ENCODE data around the gene PTPRN2.

PTPRN2 gene

DNA sequence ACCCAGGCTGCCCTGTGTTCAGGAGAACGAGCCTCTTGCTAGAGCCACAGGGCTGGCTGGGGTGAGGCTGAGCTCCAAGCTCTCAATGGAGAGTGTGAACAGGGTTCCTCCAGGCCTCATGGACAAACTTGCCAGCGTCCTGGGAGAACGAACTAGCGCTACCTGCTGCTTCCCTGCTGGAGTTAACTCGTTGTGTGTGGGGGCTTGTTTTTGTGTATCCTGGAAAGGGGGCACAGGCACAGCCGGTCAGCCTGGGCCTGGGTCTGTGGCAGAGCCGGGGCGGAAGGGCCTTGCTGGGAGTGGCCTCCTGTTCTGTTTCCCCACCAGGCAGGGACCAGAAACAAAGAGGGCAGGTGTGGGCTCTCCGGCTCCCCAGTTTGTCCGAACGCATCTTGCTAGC is 991.6 kb downstream of the PTPRN2 start:
- DNase-seq (ENCODE audit: low spot score), result no peak

DNA sequence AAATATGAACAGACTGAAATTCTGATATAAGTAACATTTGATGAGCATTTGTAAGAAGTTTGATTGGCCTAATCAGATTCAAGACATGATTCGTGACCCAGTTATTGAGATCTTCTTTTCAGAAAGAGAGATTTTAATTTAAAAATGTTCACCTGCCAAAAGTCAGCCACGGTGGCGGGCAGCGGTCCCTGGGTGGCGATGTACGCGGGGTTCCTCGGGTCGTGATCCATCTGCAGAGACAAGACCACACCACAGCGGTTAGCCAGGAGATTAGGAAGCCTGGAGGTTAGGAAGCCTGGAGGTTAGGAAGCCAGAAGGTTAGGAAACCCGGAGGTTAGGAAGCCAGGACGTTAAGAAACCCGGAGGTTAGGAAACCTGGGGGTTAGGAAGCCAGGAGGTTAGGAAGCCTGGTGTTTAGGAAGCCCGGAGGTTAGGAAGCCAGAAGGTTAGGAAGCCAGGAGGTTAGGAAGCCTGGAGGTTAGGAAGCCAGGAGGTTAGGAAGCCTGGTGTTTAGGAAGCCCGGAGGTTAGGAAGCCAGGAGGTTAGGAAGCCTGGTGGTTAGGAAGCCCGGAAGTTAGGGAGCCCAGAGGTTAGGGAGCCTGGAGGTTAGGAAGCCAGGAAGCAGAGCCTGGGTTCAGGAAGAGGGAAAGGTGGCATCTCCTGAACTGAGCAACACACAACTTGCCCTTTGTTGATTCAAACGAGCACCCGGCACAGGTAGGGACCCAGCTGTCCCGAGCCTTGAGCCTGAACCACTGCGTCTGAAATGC is 992.4 kb downstream of the PTPRN2 start:
- Histone ChIP-seq H3K23ac (ENCODE audit: low read depth, low read length, poor library complexity) (no peak overlapping the region), H3K27me3 (ENCODE audit: control insufficient read depth in 3 of 3, insufficient read depth in 3 of 3, low read depth in 1 of 3, low read length in 3 of 3) (no peaks in the 10 kb centered on the region)
- no CpG with 5 or more reads among the region's 20 CpGs for WGBS, 2 donors (ENCODE audit: extremely low coverage in 2 of 2, insufficient read length in 2 of 2, insufficient replicate concordance in 1 of 2)

More for the DNA sequence above, 991.6 kb downstream of the PTPRN2 start:
- Histone ChIP-seq H3K36me3 (replicated peaks in 1 of 2; ENCODE audit: control insufficient read depth in 2 of 2, insufficient read depth in 2 of 2, low read length in 2 of 2) (peaks cover 57 to 97% of the 10 kb centered on the region in 2 donors), H3K18ac (ENCODE audit: low read length) (peak overlapping the region; percentile 36), H2AK5ac (ENCODE audit: low read depth, low read length) (no peak overlapping the region), H3K23ac (ENCODE audit: low read depth, low read length, poor library complexity) (no peak overlapping the region), H3K4ac (ENCODE audit: low read length) (no peak overlapping the region), H3K79me1 (ENCODE audit: low read depth, low read length) (peaks cover 7% of the 10 kb centered on the region), H3K14ac (ENCODE audit: low read length) (no peak overlapping the region), H3K27me3 (ENCODE audit: control insufficient read depth in 3 of 3, insufficient read depth in 3 of 3, low read depth in 1 of 3, low read length in 3 of 3) (no peaks in the 10 kb centered on the region), H2AFZ (ENCODE audit: low read length) (no peak overlapping the region), H2BK15ac (ENCODE audit: low read length) (no peak overlapping the region), H2BK120ac (ENCODE audit: low read depth, low read length) (no peak overlapping the region), H3K4me1 (ENCODE audit: control insufficient read depth in 2 of 2, insufficient read depth in 1 of 2, low read depth in 1 of 2, low read length in 2 of 2) (no peaks in the 10 kb centered on the region), H2BK5ac (ENCODE audit: low read length) (no peak overlapping the region), H3K27ac (replicated peaks; ENCODE audit: low read length) (no peak overlapping the region), H2BK12ac (ENCODE audit: low read length) (no peak overlapping the region), H3K9ac (ENCODE audit: low read depth, low read length, poor library complexity) (no peak overlapping the region), H3K4me3 (ENCODE audit: low read length in 2 of 2) (no peak overlapping the region), H3K9me3 (replicated peaks in 1 of 2; ENCODE audit: control insufficient read depth in 2 of 2, insufficient read depth in 1 of 2, low read depth in 1 of 2, low read length in 2 of 2) (no peaks in the 10 kb centered on the region), H3K4me2 (ENCODE audit: insufficient read depth, low read length, poor library complexity, severe bottlenecking) (no peak overlapping the region), H4K8ac (ENCODE audit: low read depth, low read length) (no peak overlapping the region), H4K91ac (ENCODE audit: low read depth, low read length, poor library complexity) (no peak overlapping the region)
- no CpG with 5 or more reads among the region's 11 CpGs for WGBS, 2 donors (ENCODE audit: extremely low coverage in 2 of 2, insufficient read length in 2 of 2, insufficient replicate concordance in 1 of 2)

DNA sequence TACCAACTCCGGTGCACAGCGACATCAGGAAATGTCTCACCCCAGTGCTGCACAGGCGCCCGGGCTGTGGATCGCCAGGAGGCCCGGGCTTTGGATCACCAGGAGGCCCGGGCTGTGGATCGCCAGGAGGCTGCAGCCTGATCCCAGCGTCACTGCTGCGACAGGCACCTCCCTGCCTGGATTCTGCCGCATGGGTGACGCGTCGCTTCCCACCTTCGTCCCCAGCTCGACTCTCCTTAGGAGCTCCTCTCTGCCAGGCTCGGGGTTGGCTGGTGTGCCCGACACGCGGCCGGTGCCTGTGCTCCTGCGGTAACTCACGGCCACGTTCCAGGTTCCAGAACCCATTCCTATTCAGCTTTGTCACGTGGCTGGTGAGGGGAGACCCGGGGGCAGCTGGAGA is 993.3 kb downstream of the PTPRN2 start:
- Histone ChIP-seq H2BK15ac (ENCODE audit: low read length) (no peak overlapping the region), H3K36me3 (replicated peaks in 1 of 2; ENCODE audit: control insufficient read depth in 2 of 2, insufficient read depth in 2 of 2, low read length in 2 of 2) (peaks cover 64 to 100% of the 10 kb centered on the region in 2 donors), H3K79me1 (ENCODE audit: low read depth, low read length) (peaks cover 11% of the 10 kb centered on the region), H3K4me2 (ENCODE audit: insufficient read depth, low read length, poor library complexity, severe bottlenecking) (no peak overlapping the region), H3K27ac (replicated peaks; ENCODE audit: low read length) (no peak overlapping the region), H2AK5ac (ENCODE audit: low read depth, low read length) (no peak overlapping the region), H3K4me1 (ENCODE audit: control insufficient read depth in 2 of 2, insufficient read depth in 1 of 2, low read depth in 1 of 2, low read length in 2 of 2) (no peaks in the 10 kb centered on the region), H2BK12ac (ENCODE audit: low read length) (no peak overlapping the region), H3K27me3 (ENCODE audit: control insufficient read depth in 3 of 3, insufficient read depth in 3 of 3, low read depth in 1 of 3, low read length in 3 of 3) (no peaks in the 10 kb centered on the region), H3K23ac (ENCODE audit: low read depth, low read length, poor library complexity) (no peak overlapping the region), H3K9me3 (replicated peaks in 1 of 2; ENCODE audit: control insufficient read depth in 2 of 2, insufficient read depth in 1 of 2, low read depth in 1 of 2, low read length in 2 of 2) (no peaks in the 10 kb centered on the region), H3K18ac (ENCODE audit: low read length) (no peak overlapping the region), H2BK120ac (ENCODE audit: low read depth, low read length) (no peak overlapping the region), H2BK5ac (ENCODE audit: low read length) (no peak overlapping the region), H3K4me3 (ENCODE audit: low read length in 2 of 2) (no peak overlapping the region), H3K9ac (ENCODE audit: low read depth, low read length, poor library complexity) (no peak overlapping the region), H4K91ac (ENCODE audit: low read depth, low read length, poor library complexity) (no peak overlapping the region), H4K8ac (ENCODE audit: low read depth, low read length) (no peak overlapping the region), H3K4ac (ENCODE audit: low read length) (no peak overlapping the region), H2AFZ (ENCODE audit: low read length) (no peak overlapping the region), H3K14ac (ENCODE audit: low read length) (no peak overlapping the region)
- no CpG with 5 or more reads among the region's 26 CpGs for WGBS, 2 donors (ENCODE audit: extremely low coverage in 2 of 2, insufficient read length in 2 of 2, insufficient replicate concordance in 1 of 2)
- DNase-seq (ENCODE audit: low spot score), result no peak

More for the DNA sequence above, 992.4 kb downstream of the PTPRN2 start:
- H4K8ac ChIP-seq (ENCODE audit: low read depth, low read length), result no peak overlapping the region
- no peak overlapping the region for H2BK5ac ChIP-seq (ENCODE audit: low read length)
- H2BK15ac ChIP-seq (ENCODE audit: low read length), result no peak overlapping the region
- no peak overlapping the region for H3K14ac ChIP-seq (ENCODE audit: low read length)
- H2BK120ac ChIP-seq (ENCODE audit: low read depth, low read length), result no peak overlapping the region
- peaks cover 60 to 97% of the 10 kb centered on the region in 2 donors for H3K36me3 ChIP-seq (replicated peaks in 1 of 2; ENCODE audit: control insufficient read depth in 2 of 2, insufficient read depth in 2 of 2, low read length in 2 of 2)
- peaks cover 11% of the 10 kb centered on the region for H3K79me1 ChIP-seq (ENCODE audit: low read depth, low read length)
- H3K27ac ChIP-seq (replicated peaks; ENCODE audit: low read length), result no peak overlapping the region
- DNase-seq (ENCODE audit: low spot score), result no peak
- peak overlapping the region; percentile 36 for H3K18ac ChIP-seq (ENCODE audit: low read length)
- no peak overlapping the region for H2AFZ ChIP-seq (ENCODE audit: low read length)
- no peak overlapping the region for H2BK12ac ChIP-seq (ENCODE audit: low read length)
- no peak overlapping the region for H3K4me2 ChIP-seq (ENCODE audit: insufficient read depth, low read length, poor library complexity, severe bottlenecking)
- H2AK5ac ChIP-seq (ENCODE audit: low read depth, low read length), result no peak overlapping the region
- H3K4me1 ChIP-seq (ENCODE audit: control insufficient read depth in 2 of 2, insufficient read depth in 1 of 2, low read depth in 1 of 2, low read length in 2 of 2), result no peaks in the 10 kb centered on the region
- H4K91ac ChIP-seq (ENCODE audit: low read depth, low read length, poor library complexity), result no peak overlapping the region
- no peak overlapping the region for H3K4me3 ChIP-seq (ENCODE audit: low read length in 2 of 2)
- no peak overlapping the region for H3K4ac ChIP-seq (ENCODE audit: low read length)
- no peak overlapping the region for H3K9ac ChIP-seq (ENCODE audit: low read depth, low read length, poor library complexity)
- no peaks in the 10 kb centered on the region for H3K9me3 ChIP-seq (replicated peaks in 1 of 2; ENCODE audit: control insufficient read depth in 2 of 2, insufficient read depth in 1 of 2, low read depth in 1 of 2, low read length in 2 of 2)

DNA sequence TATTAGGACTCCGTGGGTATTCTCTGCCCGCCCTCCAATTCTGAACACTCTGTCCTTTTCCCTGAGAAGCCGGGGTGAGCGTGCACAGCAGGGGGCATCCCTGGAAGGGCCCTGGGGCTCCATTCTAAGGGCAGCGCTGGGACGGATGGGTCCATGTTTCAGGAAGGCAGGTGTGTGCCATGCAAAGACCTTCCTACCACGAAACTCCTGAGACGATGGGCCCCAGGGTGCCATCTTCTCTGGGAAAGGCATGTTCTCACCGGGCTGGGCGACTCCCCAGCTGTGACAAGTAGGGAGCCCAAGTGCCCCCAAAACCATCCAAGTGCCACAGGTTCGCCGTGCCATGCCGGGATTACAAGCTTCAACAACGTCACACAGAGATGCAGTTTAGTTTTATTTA is 994.1 kb downstream of the PTPRN2 start:
- H3K23ac ChIP-seq (ENCODE audit: low read depth, low read length, poor library complexity), result no peak overlapping the region
- no peak overlapping the region for H4K91ac ChIP-seq (ENCODE audit: low read depth, low read length, poor library complexity)
- H3K36me3 ChIP-seq (replicated peaks in 1 of 2; ENCODE audit: control insufficient read depth in 2 of 2, insufficient read depth in 2 of 2, low read length in 2 of 2), result peaks cover 64 to 100% of the 10 kb centered on the region in 2 donors
- no peak overlapping the region for H2BK12ac ChIP-seq (ENCODE audit: low read length)
- H3K79me1 ChIP-seq (ENCODE audit: low read depth, low read length), result peaks cover 9% of the 10 kb centered on the region
- no peaks in the 10 kb centered on the region for H3K9me3 ChIP-seq (replicated peaks in 1 of 2; ENCODE audit: control insufficient read depth in 2 of 2, insufficient read depth in 1 of 2, low read depth in 1 of 2, low read length in 2 of 2)
- no peak overlapping the region for H3K18ac ChIP-seq (ENCODE audit: low read length)
- H2BK15ac ChIP-seq (ENCODE audit: low read length), result no peak overlapping the region
- H3K4me3 ChIP-seq (ENCODE audit: low read length in 2 of 2), result no peak overlapping the region
- WGBS, 2 donors (ENCODE audit: extremely low coverage in 2 of 2, insufficient read length in 2 of 2, insufficient replicate concordance in 1 of 2), result no CpG with 5 or more reads among the region's 14 CpGs
- H3K27ac ChIP-seq (replicated peaks; ENCODE audit: low read length), result no peak overlapping the region
- no peak overlapping the region for H3K4ac ChIP-seq (ENCODE audit: low read length)
- no peak overlapping the region for H3K4me2 ChIP-seq (ENCODE audit: insufficient read depth, low read length, poor library complexity, severe bottlenecking)
- no peak overlapping the region for H2BK5ac ChIP-seq (ENCODE audit: low read length)
- no peak for DNase-seq (ENCODE audit: low spot score)
- H3K9ac ChIP-seq (ENCODE audit: low read depth, low read length, poor library complexity), result no peak overlapping the region
- no peaks in the 10 kb centered on the region for H3K4me1 ChIP-seq (ENCODE audit: control insufficient read depth in 2 of 2, insufficient read depth in 1 of 2, low read depth in 1 of 2, low read length in 2 of 2)
- H2BK120ac ChIP-seq (ENCODE audit: low read depth, low read length), result no peak overlapping the region
- no peaks in the 10 kb centered on the region for H3K27me3 ChIP-seq (ENCODE audit: control insufficient read depth in 3 of 3, insufficient read depth in 3 of 3, low read depth in 1 of 3, low read length in 3 of 3)
- no peak overlapping the region for H2AFZ ChIP-seq (ENCODE audit: low read length)
- H3K14ac ChIP-seq (ENCODE audit: low read length), result no peak overlapping the region
- no peak overlapping the region for H4K8ac ChIP-seq (ENCODE audit: low read depth, low read length)
- H2AK5ac ChIP-seq (ENCODE audit: low read depth, low read length), result no peak overlapping the region
